Measurements from ENCODE around the gene RFT1.

DNA sequence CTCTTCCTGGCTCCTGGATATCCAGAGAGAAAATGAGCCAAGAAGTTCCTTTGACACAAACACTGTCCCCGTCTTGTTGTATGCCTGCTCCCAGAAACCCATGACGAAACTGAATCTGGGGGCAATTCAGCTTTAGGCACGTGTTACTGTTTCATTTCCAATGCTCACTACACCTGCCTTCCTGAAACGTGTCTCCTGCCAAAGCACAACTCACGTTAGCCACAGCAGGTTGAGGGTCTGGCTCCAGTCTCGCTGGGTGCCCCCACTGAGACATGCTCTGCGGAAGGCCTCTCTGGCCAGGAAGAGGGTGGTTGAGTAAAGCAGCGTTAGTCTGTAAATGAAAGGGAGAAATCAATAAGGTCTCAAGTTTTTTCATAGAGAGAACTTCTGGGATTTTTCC lies 6.7 kb downstream of the RFT1 start:
- TF ChIP-seq EZH2 (IDR thresholded peaks at IDR 0.05) (no peak), POLR2AphosphoS5 (IDR thresholded peaks at IDR 0.05; ENCODE audit: borderline replicate concordance, low read depth, low read length) (no peak), FOXP2 (optimal IDR thresholded peaks at IDR 0.05; ENCODE audit: control extremely low read depth, extremely low read length, insufficient read depth) (no peak)
